SK-N-SH (cell line): ENCODE results near the gene THOC7. TPM values are rescaled to one million over a fixed set of nuclear protein-coding genes. Genes with fewer than 3 reads are reported as not detected.

Experiments
- CTCF ChIA-PET: fragments of 300-600, 350-600 bp; formaldehyde crosslinking; extraction: SDS; loops from one replicate; lab custom pipeline; 2021; lab: Yijun Ruan, JAX
- POLR2A ChIA-PET: fragments of 350-600 bp; sonication (Branson Sonifier 250); formaldehyde crosslinking; extraction: SDS; loops from one replicate; lab custom pipeline; 2020; ENCODE audit warnings: antibody characterized with exemption, inconsistent platforms; lab: Yijun Ruan, JAX
- DNase-seq: peaks from one replicate; pipeline ENCODE4 v3.0.0; 2012
- H2AFZ ChIP-seq: fragments of 200-600 bp; sonication (generic); 2 replicates; pipeline ENCODE4 v1.8.1; 2016; ENCODE audit warnings: antibody characterized with exemption, mild to moderate bottlenecking, low read depth
- H3F3A ChIP-seq: fragments of 200-600 bp; sonication (generic); replicated peaks from 2 replicates; pipeline ENCODE3; 2016; ENCODE audit warnings: antibody characterized with exemption, mild to moderate bottlenecking; ENCODE audit not compliant: insufficient read depth
- H3K27ac ChIP-seq, 2 experiments: fragments of 200-500 bp in 1 of 2; fragments of 200-600 bp in 1 of 2; sonication (Bioruptor generic) in 1 of 2; sonication (generic), shearing (Covaris generic) in 1 of 2; 2 replicates each; pipeline versions ENCODE4 v1.5.1 to v1.6.1; 2014 to 2016; ENCODE audit warnings: low read depth in 2 of 2, inconsistent platforms in 1 of 2, low read length in 1 of 2, mild to moderate bottlenecking in 1 of 2, mixed read lengths in 1 of 2
- H3K27me3 ChIP-seq: fragments of 200-600 bp; sonication (generic), shearing (Covaris generic); 2 replicates; pipeline ENCODE4 v1.6.1; 2016; ENCODE audit warnings: mixed run types; ENCODE audit not compliant: insufficient read depth
- H3K36me3 ChIP-seq, 2 experiments: fragments of 200-500 bp in 1 of 2; fragments of 200-600 bp in 1 of 2; sonication (Bioruptor generic) in 1 of 2; sonication (generic) in 1 of 2; replicated peaks in 1 of 2; 2 replicates each; pipeline versions ENCODE3 to v1.5.1; 2014 to 2016; ENCODE audit warnings: low read length in 1 of 2, mild to moderate bottlenecking in 1 of 2; ENCODE audit not compliant: insufficient read depth in 2 of 2, control insufficient read depth in 1 of 2
- H3K4me1 ChIP-seq, 2 experiments: fragments of 200-500 bp in 1 of 2; fragments of 200-600 bp in 1 of 2; sonication (Bioruptor generic) in 1 of 2; sonication (generic), shearing (Covaris generic) in 1 of 2; 2 replicates each; pipeline versions ENCODE4 v1.5.1 to v1.6.1; 2014 to 2016; ENCODE audit warnings: low read depth in 1 of 2, low read length in 1 of 2, mixed run types in 1 of 2; ENCODE audit not compliant: insufficient read depth in 2 of 2, control insufficient read depth in 1 of 2
- H3K4me2 ChIP-seq: fragments of 200-600 bp; sonication (generic), shearing (Covaris generic); 2 replicates; pipeline ENCODE4 v1.6.1; 2017; ENCODE audit warnings: mixed run types
- H3K4me3 ChIP-seq, 2 experiments: fragments of 200-500 bp in 1 of 2; fragments of 200-600 bp in 1 of 2; sonication (Bioruptor generic) in 1 of 2; sonication (generic), shearing (Covaris generic) in 1 of 2; 2 replicates each; pipeline versions ENCODE4 v1.5.1 to v1.8.1; 2014 to 2016; ENCODE audit warnings: low read depth in 2 of 2, inconsistent platforms in 1 of 2, low read length in 1 of 2, mild to moderate bottlenecking in 1 of 2, mixed read lengths in 1 of 2, moderate library complexity in 1 of 2
- H3K79me2 ChIP-seq: fragments of 200-600 bp; sonication (generic); 2 replicates; pipeline ENCODE4 v1.8.1; 2017; ENCODE audit warnings: mild to moderate bottlenecking; ENCODE audit not compliant: insufficient read depth
- H3K9ac ChIP-seq: fragments of 200-600 bp; sonication (generic); 2 replicates; pipeline ENCODE4 v1.6.1; 2017; ENCODE audit warnings: mixed run types
- H3K9me2 ChIP-seq: fragments of 200-600 bp; sonication (generic); 2 replicates; pipeline ENCODE4 v1.6.1; 2017; ENCODE audit warnings: mixed run types
- H3K9me3 ChIP-seq: fragments of 200-600 bp; sonication (generic); 2 replicates; pipeline ENCODE4 v1.6.1; 2017; ENCODE audit warnings: mixed run types, mild to moderate bottlenecking, moderate library complexity
- H4K20me1 ChIP-seq: fragments of 200-600 bp; sonication (generic); 2 replicates; pipeline ENCODE4 v1.6.1; 2017; ENCODE audit warnings: mild to moderate bottlenecking, mixed run types; ENCODE audit not compliant: insufficient read depth
- CHD2 ChIP-seq: fragments of 150-350 bp; IDR thresholded peaks from 2 replicates; pipeline ENCODE4 v1.6.1; 2018; ENCODE audit warnings: low read length; ENCODE audit not compliant: partially characterized antibody
- ELF1 ChIP-seq: IDR thresholded peaks from 2 replicates; pipeline ENCODE4 v1.4.0; 2012
- IRF3 ChIP-seq: fragments of 150-350 bp; IDR thresholded peaks from 2 replicates; pipeline ENCODE4 v1.6.1; 2016; ENCODE audit warnings: mild to moderate bottlenecking, low read depth, low read length
- JUND ChIP-seq: IDR thresholded peaks from 2 replicates; pipeline ENCODE4 v1.4.0; 2012
- MEF2A ChIP-seq: IDR thresholded peaks from 2 replicates; pipeline ENCODE4 v1.4.0; 2012; ENCODE audit warnings: low read depth, borderline replicate concordance
- MXI1 ChIP-seq: IDR thresholded peaks from 2 replicates; pipeline ENCODE4 v1.6.1; 2012; ENCODE audit warnings: mild to moderate bottlenecking, low read depth, low read length, improper control_type of control experiment
- RAD21 ChIP-seq: IDR thresholded peaks from 2 replicates; pipeline ENCODE4 v1.6.1; 2012; ENCODE audit warnings: mild to moderate bottlenecking, low read length
- RCOR1 ChIP-seq: fragments of 150-350 bp; IDR thresholded peaks from 2 replicates; pipeline ENCODE4 v1.6.1; 2017; ENCODE audit warnings: antibody characterized with exemption, low read length
- REST ChIP-seq: IDR thresholded peaks from 2 replicates; pipeline ENCODE4 v1.6.1; 2012; ENCODE audit warnings: mild to moderate bottlenecking, low read depth, low read length, moderate library complexity
- RFX5 ChIP-seq: IDR thresholded peaks from 2 replicates; pipeline ENCODE4 v1.6.1; 2012; ENCODE audit warnings: mild to moderate bottlenecking, improper control_type of control experiment, low read length
- SIN3A ChIP-seq: IDR thresholded peaks from 2 replicates; pipeline ENCODE4 v1.6.1; 2012; ENCODE audit warnings: low read depth, mild to moderate bottlenecking, low read length, moderate library complexity, borderline replicate concordance
- SMC3 ChIP-seq: IDR thresholded peaks from 2 replicates; pipeline ENCODE4 v1.6.1; 2012; ENCODE audit warnings: low read depth, low read length, improper control_type of control experiment
- USF1 ChIP-seq: IDR thresholded peaks from 2 replicates; pipeline ENCODE4 v1.4.0; 2012; ENCODE audit warnings: low read depth, borderline replicate concordance
- ZBTB33 ChIP-seq: IDR thresholded peaks from 2 replicates; pipeline ENCODE4 v1.4.0; 2012; ENCODE audit warnings: low read depth, borderline replicate concordance
- WGBS: methylation state at CpG from one replicate; pipeline ENCODE4 v1.1.6; 2017; ENCODE audit warnings: low lambda C conversion rate; 5-methylcytosine and 5-hydroxymethylcytosine counted together
- polyA plus RNA-seq, 3 experiments: library from polyadenylated mRNA; depleted of rRNA; stranded (reverse); fragments of >200 nt; gene quantifications; 2 replicates each; pipeline ENCODE4 v1.2.3, GENCODE V29; 2012

THOC7 gene
- polyA plus RNA-seq, 1 of the 3 experiments (the other 2 are of a cell fraction): 35.6 TPM

GRCh38 chr3:63798544-63798943 lies 65.1 kb downstream of the THOC7 start:
- ChIA-PET POLR2A (no interaction called here), CTCF (interaction anchor here (1.1 to 8.1 kb wide), 2 partner anchors 21 to 448 kb away, joined by 3 to 67 read pairs; partner anchors contain the start of gene C3orf49)
- no peaks in the 10 kb centered on the region for H3K9me3 ChIP-seq
- no peaks in the 10 kb centered on the region for H3F3A ChIP-seq
- DNase-seq: no peak
- H3K9me2 ChIP-seq: no peaks in the 10 kb centered on the region
- H4K20me1 ChIP-seq: no peaks in the 10 kb centered on the region
- WGBS: 79% methylated on average over 2 of the region's 2 CpGs
- no peaks in the 10 kb centered on the region for H3K36me3 ChIP-seq
- TF ChIP-seq JUND (no peak), CHD2 (no peak), RCOR1 (no peak), USF1 (no peak)
- no peaks in the 10 kb centered on the region for H3K79me2 ChIP-seq
- H3K4me1 ChIP-seq: peaks cover 0 to 17% of the 10 kb centered on the region in 2 experiments; a peak in 2 of 4 replicates
- H3K9ac ChIP-seq: no peak overlapping the region
- H2AFZ ChIP-seq: no peak overlapping the region
- no peak overlapping the region for H3K27ac ChIP-seq
- H3K4me2 ChIP-seq: no peak overlapping the region
- no peaks in the 10 kb centered on the region for H3K27me3 ChIP-seq
- no peak overlapping the region for H3K4me3 ChIP-seq

- no peak overlapping the region for H3K27ac ChIP-seq
- TF ChIP-seq IRF3 (no peak), CHD2 (no peak), MXI1 (no peak)
- no peaks in the 10 kb centered on the region for H3K36me3 ChIP-seq
- no peaks in the 10 kb centered on the region for H3K27me3 ChIP-seq
- WGBS: 75% methylated on average over 6 of the region's 6 CpGs
- no peaks in the 10 kb centered on the region for H3K79me2 ChIP-seq
- no peak for DNase-seq
- H4K20me1 ChIP-seq: no peaks in the 10 kb centered on the region
- no peaks in the 10 kb centered on the region for H3K9me3 ChIP-seq
- H3F3A ChIP-seq: no peaks in the 10 kb centered on the region
- CTCF ChIA-PET: interaction anchor here (2.0 kb wide), 1 partner anchor 22 kb away, joined by 4 read pairs; no protein-coding TSS in a partner anchor
- H3K4me2 ChIP-seq: no peak overlapping the region
- POLR2A ChIA-PET: no interaction called here
- H3K4me3 ChIP-seq: no peak overlapping the region
- H3K9me2 ChIP-seq: no peaks in the 10 kb centered on the region
- H3K9ac ChIP-seq: no peak overlapping the region
- peaks cover 0 to 9% of the 10 kb centered on the region in 2 experiments; a peak in 2 of 4 replicates for H3K4me1 ChIP-seq
- H2AFZ ChIP-seq: no peak overlapping the region
Observed at GRCh38 chr3:63795438-63795837, 68.2 kb downstream of the THOC7 start.

GRCh38 chr3:63791974-63792373 lies 71.6 kb downstream of the THOC7 start:
- Histone ChIP-seq H3K27ac (no peak overlapping the region), H3K4me3 (no peak overlapping the region), H3K36me3 (no peaks in the 10 kb centered on the region), H3K9ac (no peak overlapping the region), H3K4me1 (no peaks in the 10 kb centered on the region), H3F3A (no peaks in the 10 kb centered on the region), H3K9me2 (no peaks in the 10 kb centered on the region), H3K27me3 (no peaks in the 10 kb centered on the region), H4K20me1 (no peaks in the 10 kb centered on the region), H3K9me3 (no peaks in the 10 kb centered on the region), H3K79me2 (no peaks in the 10 kb centered on the region), H2AFZ (no peak overlapping the region), H3K4me2 (no peak overlapping the region)
- ChIA-PET CTCF (interaction anchor here (0.7 to 3.3 kb wide), 7 partner anchors 21 to 441 kb away, joined by 3 to 30 read pairs (median 4); partner anchors contain the start of gene C3orf49), POLR2A (no interaction called here)
- no peak for DNase-seq
- WGBS: 0% methylated on average over 1 of the region's 1 CpG
- TF ChIP-seq JUND: no peak
- TF ChIP-seq MEF2A: no peak
- no peak for TF ChIP-seq REST
- peak; percentile 71 for TF ChIP-seq RAD21
- no peak for TF ChIP-seq ELF1
- no peak for TF ChIP-seq SIN3A
- TF ChIP-seq RFX5: no peak
- TF ChIP-seq CHD2: no peak
- TF ChIP-seq ZBTB33: no peak
- peak; percentile 68 for TF ChIP-seq SMC3
